Measurements from ENCODE around the gene CYFIP1.
"Not testable (repeated sequence)": the region's sequence is repeated elsewhere in the genome, so short reads cannot be mapped to it uniquely, and the experiment has no call there.

Gene CYFIP1

DNA sequence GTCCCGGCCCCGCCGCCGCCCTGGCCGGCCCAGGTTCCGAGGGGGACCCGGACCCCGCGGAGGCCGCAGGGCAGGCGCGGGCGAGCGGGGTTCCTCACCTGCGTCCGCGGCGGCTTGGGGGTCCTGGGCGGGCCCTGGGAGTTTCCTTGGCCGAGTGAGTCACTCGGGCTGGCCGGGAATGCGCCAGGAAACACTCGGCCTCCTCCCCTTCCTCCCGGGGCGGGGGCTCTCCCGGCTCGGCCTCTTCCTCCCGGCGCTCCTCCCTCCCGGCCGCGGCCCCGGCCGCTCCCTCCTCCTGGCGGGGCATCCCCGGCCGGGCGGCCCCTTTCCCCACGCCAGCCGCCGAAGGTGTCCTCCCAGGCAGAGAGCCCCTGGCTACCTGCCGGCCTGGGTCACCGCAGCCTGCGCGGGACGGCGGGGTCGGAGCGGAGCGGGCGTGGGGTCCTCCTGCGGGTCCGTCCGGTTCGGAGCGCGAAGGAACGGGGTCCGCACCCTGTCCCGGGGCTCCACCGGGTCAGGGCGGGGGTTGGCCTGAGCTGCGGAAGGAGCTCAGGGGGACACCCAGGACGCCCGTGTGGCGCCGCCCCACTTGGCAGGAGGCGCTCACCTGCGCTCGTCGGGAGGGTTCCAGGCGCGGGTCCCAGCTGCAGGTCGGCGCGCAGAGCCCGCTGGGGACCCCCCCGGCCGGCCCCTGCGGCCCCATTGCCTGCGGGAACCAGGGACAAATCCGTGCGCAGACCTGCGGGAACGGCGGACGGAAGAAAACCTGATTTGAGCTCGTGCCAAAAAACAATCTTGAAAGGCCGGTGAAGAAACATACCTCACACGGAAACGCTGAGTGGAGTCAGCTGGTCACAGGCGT is at the start of gene CYFIP1:
Gene CYFIP1 (minus strand): TSS at position 180 of the 862 bp plus-strand sequence. CDS start 33,083 bp downstream, outside the sequence.
- DNase-seq (ENCODE audit: low spot score), result peak; percentile 91

DNA sequence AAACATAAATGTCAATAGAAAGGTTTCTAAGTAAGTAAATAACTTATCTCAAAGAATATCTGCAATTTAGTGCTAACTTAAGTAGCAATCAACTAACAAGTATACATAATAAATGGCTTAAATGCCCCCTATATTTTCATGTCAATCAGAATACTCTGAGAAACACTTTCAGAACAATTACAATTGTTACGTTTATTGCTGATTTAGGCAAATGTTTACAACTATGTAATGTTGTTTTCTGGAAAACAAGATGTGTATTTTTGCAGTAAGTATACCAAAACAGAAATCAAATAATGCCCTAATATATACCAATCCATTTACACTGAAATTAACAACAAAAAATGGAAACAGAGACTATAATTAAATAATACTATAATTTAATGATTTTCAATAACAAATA is 46.0 kb upstream of the CYFIP1 start:
- DNase-seq (ENCODE audit: low spot score), result no peak

DNA sequence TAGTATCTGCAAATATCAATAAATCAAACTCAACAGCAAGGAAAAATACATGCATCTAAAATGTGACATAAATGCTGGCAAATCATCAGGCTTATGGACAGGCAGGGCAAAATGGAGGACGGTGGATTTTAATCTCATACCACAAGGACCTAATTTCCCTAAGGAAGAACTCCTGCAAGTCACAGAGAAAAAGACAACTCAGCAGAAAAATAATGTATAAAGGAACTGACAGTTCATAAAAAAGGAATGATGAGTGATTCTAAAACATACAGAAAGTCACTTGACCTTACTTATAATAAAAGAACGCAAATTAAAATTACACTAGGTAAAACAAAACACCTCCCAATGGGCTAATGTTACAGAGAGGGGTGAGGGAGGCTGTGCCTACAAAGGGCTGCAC is 42.0 kb upstream of the CYFIP1 start:
- no peak for DNase-seq (ENCODE audit: low spot score)

DNA sequence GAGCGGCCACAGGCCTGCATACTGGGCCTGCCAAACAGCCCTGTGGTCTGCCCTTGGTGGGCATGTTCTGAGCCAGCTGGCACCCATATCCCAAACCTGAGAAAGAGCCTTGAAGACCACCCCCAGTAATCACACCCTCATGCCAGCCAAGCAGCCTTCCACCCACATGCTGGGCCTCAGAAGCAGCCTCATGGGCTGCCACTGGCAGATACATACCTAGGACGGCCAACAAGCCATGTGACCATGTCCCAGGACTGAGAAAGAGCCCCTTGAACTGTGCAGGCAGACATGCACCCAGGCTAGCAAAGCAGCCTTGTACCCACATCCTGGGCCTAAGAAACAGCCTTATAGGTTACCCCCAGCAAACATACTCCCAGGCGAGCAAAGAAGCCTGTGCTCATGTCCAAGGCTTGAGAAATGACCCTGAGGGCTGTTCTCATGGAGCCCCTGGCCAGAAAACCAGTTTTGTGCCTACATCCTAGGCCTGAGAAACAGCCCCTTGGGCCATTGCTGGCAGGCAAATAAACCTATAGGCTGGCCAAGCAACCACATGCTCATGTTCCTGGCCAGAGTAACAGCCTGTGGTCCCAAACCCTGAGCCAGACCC is 34.3 kb upstream of the CYFIP1 start:
- no peak for DNase-seq (ENCODE audit: low spot score)

DNA sequence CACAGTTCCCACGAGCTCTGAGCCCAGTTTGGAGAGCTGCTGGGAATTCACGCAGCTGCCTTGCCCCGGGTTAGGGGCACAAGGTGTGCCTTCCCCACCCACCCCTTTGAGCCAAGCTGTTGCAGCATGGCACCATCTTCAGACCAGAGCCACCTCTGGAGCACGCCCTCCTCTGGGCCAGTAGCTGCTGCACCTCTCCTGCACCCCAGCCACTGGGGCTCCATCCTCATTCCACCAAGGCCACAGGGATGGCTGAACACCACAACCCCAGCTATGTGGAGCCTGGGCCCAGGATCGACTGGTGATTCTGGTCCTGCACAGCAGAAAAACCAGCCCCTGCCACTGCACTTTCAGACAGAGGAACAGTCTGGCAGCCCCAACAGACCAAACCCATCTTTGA is 33.5 kb upstream of the CYFIP1 start:
- no peak for DNase-seq (ENCODE audit: low spot score)

DNA sequence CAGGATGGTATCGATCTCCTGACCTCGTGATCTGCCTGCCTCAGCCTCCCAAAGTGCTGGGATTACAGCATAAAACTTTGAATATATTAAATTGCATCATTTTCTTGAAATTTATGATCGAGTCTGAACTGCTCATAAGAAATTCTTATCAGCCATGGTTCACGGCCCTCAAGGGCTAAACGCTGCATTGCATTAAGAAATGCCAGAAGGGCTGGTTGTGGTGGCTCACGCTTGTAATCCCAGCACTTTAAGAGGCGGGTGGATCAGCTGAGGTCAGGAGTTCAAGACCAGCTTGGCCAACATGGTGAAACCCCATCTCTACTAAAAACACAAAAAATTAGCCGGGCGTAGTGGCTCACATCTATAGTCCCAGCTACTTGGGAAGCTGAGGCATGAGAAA is 32.4 kb upstream of the CYFIP1 start:
- not testable (repeated sequence) for DNase-seq (ENCODE audit: low spot score)

DNA sequence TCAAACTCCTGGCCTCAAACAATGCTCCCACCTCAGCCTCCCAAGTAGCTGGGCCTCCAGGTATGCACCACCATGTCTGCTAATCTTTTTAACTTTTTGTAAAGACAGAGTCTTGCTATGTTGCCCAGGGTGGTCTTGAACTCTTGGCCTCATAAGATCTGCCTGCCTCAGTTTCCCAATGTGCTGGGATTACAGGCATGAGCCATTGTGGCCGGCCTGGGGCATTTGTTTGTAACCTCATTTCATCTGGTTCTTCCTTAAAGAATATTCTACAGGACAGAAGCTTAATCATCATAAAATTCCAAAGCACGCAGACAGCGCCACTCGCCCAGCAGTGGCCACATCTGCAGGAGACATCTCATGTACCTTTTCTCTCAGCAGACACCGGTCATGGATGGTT is 23.6 kb upstream of the CYFIP1 start:
- no peak for DNase-seq (ENCODE audit: low spot score)

DNA sequence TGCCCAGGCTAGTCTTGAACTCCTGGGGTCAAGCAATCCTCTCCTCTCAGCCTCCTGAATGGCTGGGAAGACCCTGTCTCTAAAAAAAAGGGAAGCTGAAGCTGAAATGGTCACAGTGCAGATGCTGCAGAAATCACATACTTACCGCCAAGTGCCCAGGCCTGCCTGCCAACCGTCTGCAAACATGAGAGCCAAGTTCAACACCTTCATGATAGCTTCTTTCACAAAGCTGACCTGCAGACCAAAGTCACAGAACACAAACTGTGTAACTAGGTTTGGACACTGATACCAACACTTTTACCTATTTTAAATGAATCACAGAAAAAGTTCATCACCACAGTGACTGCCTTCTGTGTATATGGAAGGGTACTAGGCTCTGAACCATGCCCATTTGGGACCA is 22.8 kb upstream of the CYFIP1 start:
- no peak for DNase-seq (ENCODE audit: low spot score)

DNA sequence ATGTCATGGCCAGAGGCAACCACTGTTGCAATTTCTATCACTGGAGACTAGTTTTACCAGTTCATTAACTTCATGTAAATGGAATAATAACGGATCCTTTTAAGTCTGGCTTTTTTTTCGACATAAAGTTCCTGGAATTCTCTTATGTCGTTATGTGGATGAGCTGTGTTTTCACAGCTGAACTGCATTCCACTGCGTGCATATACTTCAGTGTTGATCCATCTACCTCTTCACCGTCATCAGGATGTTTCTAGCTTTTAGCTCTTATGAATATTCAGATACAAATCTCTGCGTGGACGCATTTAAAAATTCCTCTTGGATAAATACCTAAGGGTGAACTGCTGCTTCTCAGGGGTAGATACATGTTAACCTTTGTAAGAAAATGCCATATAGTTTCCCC is 15.6 kb upstream of the CYFIP1 start:
- DNase-seq (ENCODE audit: low spot score), result no peak

DNA sequence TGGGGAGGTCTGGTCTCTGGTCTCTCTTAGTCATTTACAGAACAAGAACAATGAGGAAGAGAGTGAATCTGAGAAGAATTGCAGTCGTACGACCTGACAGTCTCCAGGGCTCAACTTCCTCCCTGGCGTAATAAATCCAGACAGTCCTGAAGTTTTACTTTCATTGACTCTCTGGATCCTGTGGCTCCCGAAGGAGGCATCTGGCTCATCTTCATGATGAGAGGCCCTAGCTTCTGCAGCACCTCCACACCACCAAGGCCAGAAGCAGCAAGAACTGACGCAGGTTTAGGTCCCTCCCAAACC is 11.8 kb upstream of the CYFIP1 start:
- DNase-seq (ENCODE audit: low spot score), result no peak

DNA sequence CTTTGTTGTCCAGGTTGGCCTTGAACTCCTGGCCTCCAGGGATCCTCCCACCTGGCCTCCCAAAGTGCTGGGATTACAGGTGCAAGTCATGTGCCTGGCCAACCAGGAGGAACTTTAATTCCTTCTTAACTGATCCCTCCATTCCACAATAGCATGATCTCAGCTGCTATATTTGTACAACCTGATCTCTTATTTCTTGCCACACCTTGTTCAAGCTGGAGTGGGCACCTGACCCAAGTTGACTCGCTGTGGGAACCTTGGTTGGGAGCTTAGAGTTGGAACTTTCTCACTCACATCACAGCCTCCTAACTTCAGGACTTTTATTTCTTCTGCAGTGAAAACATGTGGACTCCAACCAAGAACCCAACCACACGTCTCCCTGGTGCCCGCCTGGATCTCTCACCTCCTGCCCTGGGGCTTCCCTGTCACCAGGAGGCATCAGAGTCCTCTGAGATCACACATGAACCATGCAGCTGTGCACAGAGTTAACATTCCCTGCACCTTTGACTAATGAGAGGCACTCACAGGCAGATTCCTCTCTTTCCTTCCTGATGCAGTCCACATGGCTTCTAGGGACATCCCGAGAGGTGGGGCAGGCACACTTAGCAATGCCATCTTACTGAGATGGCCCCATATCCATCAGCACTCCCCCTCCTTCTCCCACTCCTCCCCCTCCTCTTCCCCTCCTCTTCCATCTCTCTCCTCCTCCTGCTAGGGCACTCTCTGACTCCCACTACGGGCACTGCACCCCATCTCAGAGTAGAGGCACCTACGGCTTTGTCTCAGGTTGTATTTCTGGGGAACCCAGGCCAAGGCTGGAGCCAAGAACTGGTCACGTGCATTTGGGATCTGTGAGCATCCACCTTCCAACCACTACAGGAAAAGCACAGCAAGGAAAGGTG is 9.7 kb upstream of the CYFIP1 start:
- no peak for DNase-seq (ENCODE audit: low spot score)

DNA sequence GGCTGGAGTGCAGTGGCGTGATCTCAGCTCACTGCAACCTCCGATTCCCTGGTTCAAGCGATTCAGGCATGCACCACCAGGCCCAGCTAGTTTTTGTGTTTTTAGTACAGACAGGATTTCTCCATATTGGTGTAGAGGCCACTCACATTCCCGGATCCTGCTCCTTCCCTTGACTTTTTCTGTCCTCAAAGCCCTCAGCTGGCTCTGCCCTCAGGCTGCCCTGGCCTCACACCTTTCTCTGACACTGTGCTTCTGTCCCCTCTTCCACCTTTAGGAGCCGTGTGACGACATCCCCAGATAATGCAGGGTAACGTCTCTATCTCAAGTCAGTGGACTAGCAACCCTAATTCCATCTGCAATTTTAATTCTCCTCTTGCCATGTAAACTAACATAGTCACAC is 8.6 kb upstream of the CYFIP1 start:
- DNase-seq (ENCODE audit: low spot score), result no peak

DNA sequence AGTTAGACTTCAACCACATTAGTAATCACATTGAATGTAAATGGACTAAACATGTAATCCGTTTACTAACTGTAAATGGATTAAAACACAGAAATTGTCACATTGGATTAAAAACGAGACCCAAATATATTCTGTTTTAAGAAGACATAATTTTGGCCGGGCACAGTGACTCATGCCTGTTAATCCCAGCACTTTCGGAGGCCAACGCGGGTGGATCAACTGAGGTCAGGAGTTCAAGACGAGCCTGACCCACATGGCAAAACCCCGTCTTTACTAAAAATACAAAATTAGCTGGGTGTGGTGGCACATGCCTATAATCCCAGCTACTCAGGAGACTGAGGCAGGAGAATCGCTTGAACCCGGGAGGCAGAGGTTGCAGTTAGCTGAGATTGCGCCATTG is 1.8 kb upstream of the CYFIP1 start:
- not testable (repeated sequence) for DNase-seq (ENCODE audit: low spot score)

DNA sequence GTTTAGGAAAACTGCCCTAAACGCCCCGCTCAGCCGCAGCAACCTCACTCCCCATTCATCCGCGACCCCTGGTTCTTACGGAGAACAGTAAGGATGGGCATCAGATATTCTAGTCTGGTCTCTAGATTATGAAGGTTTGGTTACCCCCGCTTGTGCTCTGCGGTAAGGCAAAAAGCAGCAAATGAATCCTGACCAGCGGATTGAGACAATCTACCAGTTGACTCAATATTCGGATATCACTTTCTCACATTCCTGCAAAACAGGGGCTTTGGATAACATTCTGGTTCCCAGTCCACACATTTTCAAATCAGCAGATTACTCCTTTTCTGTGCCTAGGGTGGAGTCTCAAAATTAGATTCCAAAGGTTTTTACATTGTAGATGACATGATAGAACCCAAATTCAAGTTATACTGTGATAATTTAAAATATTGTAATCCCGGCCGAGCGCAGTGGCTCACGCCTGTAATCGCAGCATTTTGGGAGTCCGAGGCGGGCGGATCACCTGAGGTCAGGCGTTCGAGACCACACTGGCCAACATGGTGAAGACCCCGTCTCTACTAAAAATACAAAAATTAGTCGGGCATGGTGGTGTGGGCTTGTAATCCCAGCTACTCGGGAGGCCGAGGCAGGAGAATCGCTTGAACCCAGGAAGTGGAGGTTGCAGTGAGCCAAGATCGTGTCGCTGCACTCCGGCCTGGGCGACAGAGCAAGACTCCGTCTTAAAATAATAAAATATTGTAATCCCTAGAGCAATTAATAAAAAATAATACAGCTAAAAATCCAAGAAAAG is 1.1 kb upstream of the CYFIP1 start:
- no peak for DNase-seq (ENCODE audit: low spot score)

DNA sequence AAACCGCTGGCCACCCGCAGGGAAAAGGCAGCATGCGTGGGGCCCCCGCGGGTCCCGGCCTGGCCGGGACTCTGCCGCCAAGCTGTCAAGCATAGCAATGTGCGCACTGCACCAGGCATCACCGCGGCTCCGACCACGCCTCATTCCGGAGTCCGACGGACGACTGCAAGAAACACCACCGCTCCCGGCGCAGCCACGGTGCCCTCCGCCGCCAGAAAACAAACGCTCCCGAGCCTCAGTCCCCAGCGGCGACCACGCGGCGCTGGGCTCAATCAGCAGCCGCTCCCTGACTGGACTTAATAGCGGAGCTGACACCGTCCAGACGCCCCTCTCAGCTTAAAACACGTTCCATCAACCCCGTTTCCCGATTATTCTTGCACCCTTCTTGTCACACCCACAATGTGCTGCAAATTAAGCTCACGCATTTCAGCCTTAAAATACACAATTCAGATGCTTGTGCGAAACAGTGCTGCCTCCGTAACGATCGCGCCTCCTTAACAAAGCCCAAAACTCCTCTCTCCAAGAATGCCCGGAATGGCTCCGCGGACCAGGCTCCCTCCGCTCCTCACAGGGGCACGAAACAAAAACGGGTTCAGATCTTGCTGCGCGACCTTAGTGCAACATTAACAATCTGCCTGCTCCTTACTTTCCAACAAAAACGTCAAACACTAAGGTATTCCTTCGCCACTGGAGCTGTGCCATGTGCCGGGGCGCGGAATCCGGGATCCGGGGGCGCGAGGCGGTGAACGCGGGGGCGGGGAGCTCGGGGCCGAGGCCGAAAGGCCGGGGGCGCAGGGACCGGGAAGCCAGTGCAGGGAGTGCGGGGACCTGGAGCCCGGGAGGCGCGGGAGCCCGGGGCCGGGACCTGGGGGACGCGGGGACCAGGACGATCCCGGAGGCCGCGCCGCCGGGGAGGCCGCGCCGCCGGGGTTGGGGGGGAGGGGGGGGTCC is 655 bp downstream of the CYFIP1 start:
- peak; percentile 73 for DNase-seq (ENCODE audit: low spot score)

DNA sequence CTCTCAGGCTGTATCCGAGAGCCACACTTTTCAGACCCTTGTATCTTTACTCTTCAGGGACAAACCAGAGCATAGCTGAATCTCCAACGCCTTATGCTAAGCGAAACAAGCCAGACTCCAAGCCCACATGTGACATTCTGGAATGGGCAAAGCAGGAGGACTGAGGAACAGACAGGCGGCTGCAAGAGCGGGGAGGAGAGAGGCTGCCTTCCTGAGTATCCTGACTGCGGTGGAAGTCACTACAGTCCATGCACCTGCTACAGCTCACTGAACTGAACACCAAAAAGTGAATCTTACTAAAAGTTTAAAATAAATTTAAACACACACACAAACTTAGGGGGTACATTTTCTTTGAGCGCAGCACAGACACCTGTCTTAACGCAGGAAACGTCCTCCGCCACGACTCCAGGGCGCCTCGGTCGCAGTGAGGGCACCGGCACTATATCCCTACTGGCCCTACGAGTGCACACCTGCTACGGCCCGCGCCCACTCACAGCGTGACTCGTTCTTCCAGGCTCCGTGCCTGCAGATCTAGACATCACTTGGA is 1.4 kb downstream of the CYFIP1 start:
- no peak for DNase-seq (ENCODE audit: low spot score)

DNA sequence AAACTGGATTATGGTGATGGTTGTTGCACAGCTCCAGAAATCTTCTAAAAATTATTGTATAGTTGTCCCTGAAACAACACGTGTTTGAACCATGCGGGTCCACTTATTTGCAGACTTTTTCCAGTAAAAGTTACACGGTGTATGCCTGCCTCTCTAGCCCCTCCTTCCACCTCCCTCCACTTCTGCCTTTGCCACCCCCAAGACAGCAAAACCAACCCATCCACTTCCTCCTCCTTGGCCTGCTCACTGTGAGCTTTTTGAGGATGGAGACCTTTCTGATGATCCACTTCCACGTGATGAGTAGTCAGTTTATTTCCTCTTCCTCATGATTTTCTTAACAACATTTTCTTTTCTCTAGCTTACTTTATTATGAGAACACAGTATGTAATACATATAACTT is 5.4 kb downstream of the CYFIP1 start:
- no peak for DNase-seq (ENCODE audit: low spot score)

DNA sequence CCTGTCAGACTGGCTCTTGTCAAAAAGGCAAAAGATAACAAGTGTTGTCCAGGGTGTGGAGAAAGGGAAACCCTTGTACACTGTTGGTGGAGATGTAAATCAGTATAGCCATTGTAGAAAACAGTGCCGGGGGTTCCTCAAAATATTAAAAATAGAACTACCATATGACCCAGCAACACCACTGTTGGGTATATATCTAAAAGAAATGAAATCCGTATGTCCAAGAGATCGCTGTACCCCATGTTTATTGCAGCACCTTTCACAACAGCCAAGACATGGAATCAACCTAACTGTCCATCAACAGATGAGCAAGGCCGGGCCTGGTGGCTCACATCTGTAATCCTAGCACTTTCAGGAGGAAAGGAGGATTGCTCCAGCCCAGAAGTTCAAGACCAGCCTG is 6.2 kb downstream of the CYFIP1 start:
- no peak for DNase-seq (ENCODE audit: low spot score)

DNA sequence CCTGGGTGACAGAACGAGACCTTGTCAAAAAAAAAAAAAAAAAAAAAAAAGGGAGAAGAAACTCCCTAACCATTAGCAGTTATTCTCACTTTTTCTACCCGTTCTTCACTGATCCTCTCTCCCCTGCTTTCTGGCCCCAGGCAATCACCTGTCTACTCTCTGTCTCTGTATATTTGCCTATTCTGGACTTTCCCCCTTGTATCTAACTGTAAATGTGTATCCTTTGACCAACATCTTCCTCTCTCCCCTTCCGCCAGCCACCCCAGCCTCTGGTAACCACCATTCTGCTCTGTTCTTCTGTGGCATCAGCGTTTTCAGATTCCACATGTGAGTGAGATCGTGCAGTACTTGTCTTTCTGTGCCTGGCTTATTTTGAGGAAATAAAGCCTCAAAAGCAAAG is 6.9 kb downstream of the CYFIP1 start:
- no peak for DNase-seq (ENCODE audit: low spot score)

DNA sequence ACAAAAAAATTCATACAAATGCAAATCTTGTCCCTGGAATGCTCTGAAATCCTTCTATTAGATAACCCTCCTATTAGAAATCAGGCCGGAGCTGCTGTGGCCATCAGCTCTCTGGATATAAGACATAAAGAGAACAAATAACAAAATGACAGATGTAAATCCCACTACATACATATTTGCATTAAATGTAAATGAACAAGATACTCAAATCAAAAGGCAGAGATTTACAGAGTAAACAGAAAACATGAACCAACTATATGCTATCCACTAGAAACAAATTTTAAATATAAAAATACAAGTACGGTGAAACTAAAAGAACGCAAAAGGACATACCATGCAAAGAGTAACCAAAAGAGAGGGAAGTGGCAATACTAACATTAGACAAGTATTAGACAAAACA is 10.7 kb downstream of the CYFIP1 start:
- no peak for DNase-seq (ENCODE audit: low spot score)

DNA sequence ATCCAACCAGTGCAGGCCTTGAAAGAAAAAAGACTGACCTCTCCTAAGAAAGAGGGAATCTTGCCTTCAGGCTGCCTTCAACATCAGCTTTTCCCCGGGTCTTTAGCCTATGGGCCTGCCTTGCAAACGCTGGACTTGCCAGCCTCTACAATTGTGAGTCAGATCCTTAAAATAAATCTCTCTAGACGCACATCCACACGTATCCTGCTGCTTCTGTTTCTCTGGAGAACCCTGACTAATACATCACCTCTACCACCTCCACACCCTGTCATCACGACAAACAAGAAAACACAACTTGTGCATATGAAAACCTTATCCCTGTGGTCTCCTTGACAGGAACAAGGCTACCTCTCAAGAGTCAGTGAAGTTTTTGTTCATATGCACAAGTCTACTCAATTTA is 11.8 kb downstream of the CYFIP1 start:
- DNase-seq (ENCODE audit: low spot score), result no peak
